Ovary (tissue), 3 donors: ENCODE measurements around the gene GJD4.

Source experiments
- EP300 ChIP-seq: sonication (generic); formaldehyde crosslinking; IDR thresholded peaks from one replicate; pipeline ENCODE4 v1.6.1; 2017; ENCODE audit warnings: antibody characterized with exemption
- POLR2A ChIP-seq: fragments of 450-650 bp; IDR thresholded peaks from one replicate; pipeline ENCODE4 v1.6.1; 2017; ENCODE audit warnings: antibody characterized with exemption, mild to moderate bottlenecking, moderate library complexity
- TF ChIP-seq, protein P1 (sequence below), 3 donors: fragments of 450-650 bp in 2 of 3; fragments of 200-600 bp in 1 of 3; IDR thresholded peaks; one replicate each; pipeline versions ENCODE4 v1.5.1 to v1.8.0; 2016 to 2022; ENCODE audit warnings: antibody characterized with exemption in 3 of 3, mild to moderate bottlenecking in 1 of 3
- donor health status: DM: no; HTN: no; CAD: no.

- TF ChIP-seq, protein P1, sequence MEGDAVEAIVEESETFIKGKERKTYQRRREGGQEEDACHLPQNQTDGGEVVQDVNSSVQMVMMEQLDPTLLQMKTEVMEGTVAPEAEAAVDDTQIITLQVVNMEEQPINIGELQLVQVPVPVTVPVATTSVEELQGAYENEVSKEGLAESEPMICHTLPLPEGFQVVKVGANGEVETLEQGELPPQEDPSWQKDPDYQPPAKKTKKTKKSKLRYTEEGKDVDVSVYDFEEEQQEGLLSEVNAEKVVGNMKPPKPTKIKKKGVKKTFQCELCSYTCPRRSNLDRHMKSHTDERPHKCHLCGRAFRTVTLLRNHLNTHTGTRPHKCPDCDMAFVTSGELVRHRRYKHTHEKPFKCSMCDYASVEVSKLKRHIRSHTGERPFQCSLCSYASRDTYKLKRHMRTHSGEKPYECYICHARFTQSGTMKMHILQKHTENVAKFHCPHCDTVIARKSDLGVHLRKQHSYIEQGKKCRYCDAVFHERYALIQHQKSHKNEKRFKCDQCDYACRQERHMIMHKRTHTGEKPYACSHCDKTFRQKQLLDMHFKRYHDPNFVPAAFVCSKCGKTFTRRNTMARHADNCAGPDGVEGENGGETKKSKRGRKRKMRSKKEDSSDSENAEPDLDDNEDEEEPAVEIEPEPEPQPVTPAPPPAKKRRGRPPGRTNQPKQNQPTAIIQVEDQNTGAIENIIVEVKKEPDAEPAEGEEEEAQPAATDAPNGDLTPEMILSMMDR (IDR thresholded peaks at IDR 0.05): no peak
- no peak for TF ChIP-seq POLR2A
- TF ChIP-seq EP300: no peak
Measured at GRCh38 chr10:35642793-35643114, 37.6 kb downstream of the GJD4 start.
